Measurements from ENCODE around the gene EFCAB9.

EFCAB9 gene

DNA sequence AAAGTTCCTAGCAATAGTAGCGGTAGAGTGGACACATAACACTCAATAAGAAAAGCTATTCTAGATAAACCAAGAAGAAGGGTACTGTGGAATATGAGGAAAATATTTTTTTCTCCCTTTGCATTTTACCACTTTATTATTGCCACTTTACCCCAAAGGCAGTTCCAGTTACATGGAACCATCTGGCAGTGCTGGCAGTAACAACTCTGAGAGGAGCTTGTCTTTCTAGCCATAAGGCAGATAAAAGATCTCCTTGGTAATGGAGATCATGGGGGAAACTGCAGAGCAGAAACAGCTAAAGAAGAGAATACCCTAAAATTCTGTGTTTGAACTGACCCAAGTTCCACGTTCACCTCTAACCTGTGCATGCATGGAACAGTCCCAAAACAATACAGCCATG is 51.1 kb downstream of the EFCAB9 start:
- no peak overlapping the region for H3K27ac ChIP-seq
- DNase-seq, result no peak
- no peaks in the 10 kb centered on the region for H3K27me3 ChIP-seq
- peaks cover 0 to 4% (median 0%) of the 10 kb centered on the region in 3 donors for H3K36me3 ChIP-seq
- H3K4me3 ChIP-seq, result no peak overlapping the region
- H3K9me3 ChIP-seq, result no peaks in the 10 kb centered on the region
- H3K4me1 ChIP-seq, result no peaks in the 10 kb centered on the region
- intact Hi-C loops (cut with DNase I; ENCODE audit: low total_unique reads), result no loop called here
- TF ChIP-seq, protein P1, sequence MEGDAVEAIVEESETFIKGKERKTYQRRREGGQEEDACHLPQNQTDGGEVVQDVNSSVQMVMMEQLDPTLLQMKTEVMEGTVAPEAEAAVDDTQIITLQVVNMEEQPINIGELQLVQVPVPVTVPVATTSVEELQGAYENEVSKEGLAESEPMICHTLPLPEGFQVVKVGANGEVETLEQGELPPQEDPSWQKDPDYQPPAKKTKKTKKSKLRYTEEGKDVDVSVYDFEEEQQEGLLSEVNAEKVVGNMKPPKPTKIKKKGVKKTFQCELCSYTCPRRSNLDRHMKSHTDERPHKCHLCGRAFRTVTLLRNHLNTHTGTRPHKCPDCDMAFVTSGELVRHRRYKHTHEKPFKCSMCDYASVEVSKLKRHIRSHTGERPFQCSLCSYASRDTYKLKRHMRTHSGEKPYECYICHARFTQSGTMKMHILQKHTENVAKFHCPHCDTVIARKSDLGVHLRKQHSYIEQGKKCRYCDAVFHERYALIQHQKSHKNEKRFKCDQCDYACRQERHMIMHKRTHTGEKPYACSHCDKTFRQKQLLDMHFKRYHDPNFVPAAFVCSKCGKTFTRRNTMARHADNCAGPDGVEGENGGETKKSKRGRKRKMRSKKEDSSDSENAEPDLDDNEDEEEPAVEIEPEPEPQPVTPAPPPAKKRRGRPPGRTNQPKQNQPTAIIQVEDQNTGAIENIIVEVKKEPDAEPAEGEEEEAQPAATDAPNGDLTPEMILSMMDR (IDR thresholded peaks at IDR 0.05), result no peak

DNA sequence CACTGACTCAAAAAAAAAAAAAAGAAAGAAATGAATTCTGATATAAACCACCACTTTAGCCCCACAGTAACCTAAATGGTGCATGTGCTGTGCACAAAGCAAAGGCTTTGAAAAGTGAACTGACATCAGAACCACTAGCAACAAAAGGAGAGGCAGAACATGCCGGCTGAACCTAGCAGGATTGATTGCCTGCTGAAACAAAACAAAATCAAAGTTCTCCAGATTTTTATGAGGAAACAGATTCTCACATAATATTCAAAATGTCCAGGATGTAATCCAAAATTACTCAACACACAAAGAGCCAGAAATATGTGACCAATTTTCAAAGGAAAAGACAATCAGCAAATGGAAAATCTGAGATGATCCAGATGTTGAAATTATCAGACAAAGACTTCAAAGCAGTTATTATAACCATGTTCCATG is 51.7 kb downstream of the EFCAB9 start:
- no peak for DNase-seq
- Histone ChIP-seq H3K4me3 (no peak overlapping the region), H3K4me1 (no peaks in the 10 kb centered on the region), H3K27me3 (no peaks in the 10 kb centered on the region), H3K27ac (no peak overlapping the region), H3K9me3 (no peaks in the 10 kb centered on the region), H3K36me3 (peaks cover 0 to 4% (median 0%) of the 10 kb centered on the region in 3 donors)
- intact Hi-C loops (cut with DNase I; ENCODE audit: low total_unique reads), result no loop called here
- TF ChIP-seq, protein P1 (IDR thresholded peaks at IDR 0.05), result no peak

DNA sequence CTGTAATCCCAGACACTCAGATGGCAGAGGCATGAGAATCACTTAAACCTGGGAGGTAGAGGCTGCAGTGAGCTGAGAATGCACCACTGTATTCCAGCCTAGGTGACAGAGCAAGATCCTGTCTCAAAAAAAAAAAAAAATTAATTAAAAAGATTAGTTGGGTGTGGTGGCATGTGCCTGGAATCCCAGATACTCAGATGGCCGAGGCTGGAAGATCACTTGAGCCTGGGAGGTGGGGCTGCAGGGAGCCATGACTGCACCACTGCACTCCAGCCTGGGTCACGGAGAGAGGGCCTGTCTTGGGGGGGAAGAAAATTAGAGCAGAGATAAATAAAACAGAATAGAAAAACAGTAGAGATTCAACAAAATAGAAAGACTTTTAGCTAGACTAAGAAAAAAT is 54.7 kb downstream of the EFCAB9 start:
- H3K27ac ChIP-seq, result no peak overlapping the region
- H3K4me1 ChIP-seq, result no peaks in the 10 kb centered on the region
- TF ChIP-seq, protein P1 (IDR thresholded peaks at IDR 0.05), result no peak
- no peak overlapping the region for H3K4me3 ChIP-seq
- intact Hi-C loops (cut with DNase I; ENCODE audit: low total_unique reads), result no loop called here
- peaks cover 0 to 13% (median 9%) of the 10 kb centered on the region in 3 donors for H3K9me3 ChIP-seq
- H3K36me3 ChIP-seq, result peaks cover 0 to 10% (median 4%) of the 10 kb centered on the region in 3 donors
- DNase-seq, result no peak
- H3K27me3 ChIP-seq, result no peaks in the 10 kb centered on the region

DNA sequence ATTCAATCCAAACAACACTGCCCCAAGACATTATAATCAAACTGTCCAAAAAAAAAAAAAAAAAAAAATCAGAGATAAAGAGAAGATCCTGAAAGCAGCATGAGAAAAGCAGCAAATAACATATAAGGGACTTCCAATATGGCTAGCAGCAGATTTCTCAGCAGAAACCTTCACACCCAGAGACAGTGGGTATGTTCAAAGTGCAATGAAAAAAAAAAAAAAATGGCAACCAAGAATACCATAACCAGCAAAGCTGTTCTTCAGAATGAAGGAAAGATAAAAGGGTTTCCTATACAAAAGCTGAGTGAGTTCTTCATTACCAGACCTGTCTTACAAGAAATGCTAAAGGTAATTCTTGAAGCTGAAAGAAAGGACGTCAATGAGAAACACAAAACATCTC is 57.4 kb downstream of the EFCAB9 start:
- TF ChIP-seq, protein P1 (IDR thresholded peaks at IDR 0.05), result no peak
- H3K4me3 ChIP-seq, result no peak overlapping the region
- intact Hi-C loops (cut with DNase I; ENCODE audit: low total_unique reads), result no loop called here

DNA sequence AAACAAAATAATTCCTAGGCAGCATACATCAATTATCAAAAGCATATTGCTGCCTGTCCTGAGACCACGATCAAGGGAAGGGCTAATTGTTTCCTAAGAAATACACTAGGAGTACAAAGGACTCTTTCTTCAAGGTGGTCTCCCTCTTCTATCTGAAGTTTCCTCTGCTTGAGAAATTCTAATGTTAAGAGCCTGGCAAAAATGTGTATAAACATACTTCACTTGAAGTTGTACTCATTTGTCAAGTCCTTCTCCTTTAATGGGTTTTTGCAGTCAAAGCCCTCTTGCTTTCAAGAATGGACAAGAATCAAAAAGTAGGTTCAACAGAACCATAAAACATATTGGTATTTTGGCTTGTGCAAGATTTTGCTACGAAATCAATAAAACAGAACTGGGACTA is 58.5 kb downstream of the EFCAB9 start:
- Histone ChIP-seq H3K27me3 (no peaks in the 10 kb centered on the region), H3K36me3 (peaks cover 6 to 23% (median 20%) of the 10 kb centered on the region in 3 donors), H3K27ac (no peak overlapping the region), H3K4me3 (no peak overlapping the region), H3K9me3 (peaks cover 0 to 13% (median 9%) of the 10 kb centered on the region in 3 donors), H3K4me1 (no peaks in the 10 kb centered on the region)
- intact Hi-C loops (cut with DNase I; ENCODE audit: low total_unique reads), result no loop called here
- TF ChIP-seq, protein P1 (IDR thresholded peaks at IDR 0.05), result no peak
- no peak for DNase-seq

More for the DNA sequence above, 57.4 kb downstream of the EFCAB9 start:
- H3K27me3 ChIP-seq, result no peaks in the 10 kb centered on the region
- H3K4me1 ChIP-seq, result no peaks in the 10 kb centered on the region
- peaks cover 0 to 13% (median 9%) of the 10 kb centered on the region in 3 donors for H3K9me3 ChIP-seq
- no peak for DNase-seq
- no peak overlapping the region for H3K27ac ChIP-seq
- H3K36me3 ChIP-seq, result peaks cover 6 to 23% (median 20%) of the 10 kb centered on the region in 3 donors
